Activated CD8-positive, alpha-beta memory T cell treated with anti-CD3 and anti-CD28 coated beads for 36 hours (primary cell): Measurements from ENCODE around the gene STK17B. TPM values are rescaled to one million over a fixed set of nuclear protein-coding genes. Genes with fewer than 3 reads are reported as not detected.

Experiments
- CTCF ChIA-PET: fragments of 350-600 bp; sonication (Branson Sonifier 250); formaldehyde crosslinking; loops from one replicate; lab custom pipeline; 2021; ENCODE audit warnings: antibody characterized with exemption; lab: Charles Lee
- POLR2A ChIA-PET: fragments of 350-600 bp; sonication (Branson Sonifier 250); formaldehyde crosslinking; loops from one replicate; lab custom pipeline; 2021; ENCODE audit warnings: antibody characterized with exemption; lab: Charles Lee
- total RNA-seq, 2 experiments: library from RNA; stranded (reverse); gene quantifications; one replicate each; pipeline ENCODE4 v1.2.3, GENCODE V29; 2021

Gene STK17B
- total RNA-seq, 2 experiments from 2014 or later, result 129 to 135 TPM

GRCh38 chr2:196169516-196169915 is 1.9 kb downstream of the STK17B start:
- ChIA-PET CTCF (interaction anchor here (0.7 to 2.6 kb wide), 5 partner anchors 9 to 107 kb away, joined by 3 to 12 read pairs (median 5); no protein-coding TSS in a partner anchor), POLR2A (interaction anchor here (0.7 to 3.4 kb wide), 5 partner anchors 11 to 107 kb away, joined by 3 to 37 read pairs (median 5); no protein-coding TSS in a partner anchor)

GRCh38 chr2:196168181-196168580 is 3.2 kb downstream of the STK17B start:
- CTCF ChIA-PET, result no interaction called here
- POLR2A ChIA-PET, result interaction anchor here (1.0 to 2.6 kb wide), 4 partner anchors 8 to 19 kb away, joined by 3 to 18 read pairs (median 10); no protein-coding TSS in a partner anchor

DNA sequence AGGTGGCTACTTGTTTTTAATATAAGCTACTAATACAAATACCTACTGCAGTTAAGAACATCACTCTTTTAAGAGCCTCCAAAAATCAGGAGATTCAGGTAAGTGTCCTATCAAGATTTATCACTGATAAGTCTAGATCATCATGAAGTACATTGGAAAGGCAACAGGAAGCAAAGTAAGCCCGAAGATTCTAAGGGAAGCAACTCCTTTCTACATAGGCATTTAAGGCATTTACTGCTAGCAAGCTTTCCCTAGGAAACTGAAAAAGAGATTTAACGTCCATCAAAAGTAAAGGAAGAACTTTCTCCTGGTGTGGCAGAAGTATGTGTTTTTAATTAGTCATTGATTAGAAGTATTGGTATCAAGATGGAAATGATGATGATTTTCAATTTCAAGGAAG is 3.7 kb downstream of the STK17B start:
- POLR2A ChIA-PET, result interaction anchor here (1.0 to 2.6 kb wide), 4 partner anchors 8 to 19 kb away, joined by 3 to 18 read pairs (median 10); no protein-coding TSS in a partner anchor
- CTCF ChIA-PET, result interaction anchor here (0.7 to 1.3 kb wide), 2 partner anchors 49 to 86 kb away, joined by 3 read pairs; no protein-coding TSS in a partner anchor

- ChIA-PET CTCF (interaction anchor here (0.7 to 1.3 kb wide), 3 partner anchors 49 to 109 kb away, joined by 3 to 4 read pairs (median 3); no protein-coding TSS in a partner anchor), POLR2A (interaction anchor here (0.7 to 2.6 kb wide), 9 partner anchors 9 to 93 kb away, joined by 3 to 18 read pairs (median 3); no protein-coding TSS in a partner anchor)
Measured at GRCh38 chr2:196166876-196167275, 4.5 kb downstream of the STK17B start.

- CTCF ChIA-PET, result interaction anchor here (0.7 to 1.7 kb wide), 4 partner anchors 12 to 96 kb away, joined by 3 read pairs; partner anchors contain the start of gene DNAH7
- POLR2A ChIA-PET, result no interaction called here
Measured at GRCh38 chr2:196165016-196165415, 6.4 kb downstream of the STK17B start.

GRCh38 chr2:196163285-196163684 is 8.1 kb downstream of the STK17B start:
- CTCF ChIA-PET, result interaction anchor here (0.6 kb wide), 1 partner anchor 113 kb away, joined by 3 read pairs; no protein-coding TSS in a partner anchor
- POLR2A ChIA-PET, result interaction anchor here (0.6 to 2.1 kb wide), 7 partner anchors 8 to 199 kb away, joined by 3 to 13 read pairs (median 3); partner anchors contain the start of gene STK17B

- CTCF ChIA-PET, result interaction anchor here (0.6 to 3.8 kb wide), 4 partner anchors 8 to 114 kb away, joined by 3 to 12 read pairs (median 3); partner anchors contain the start of gene STK17B
Measured at GRCh38 chr2:196162586-196163175, 8.7 kb downstream of the STK17B start.

GRCh38 chr2:196160946-196161345 is 10.4 kb downstream of the STK17B start:
- CTCF ChIA-PET, result interaction anchor here (1.2 to 3.8 kb wide), 2 partner anchors 10 to 81 kb away, joined by 4 to 12 read pairs; partner anchors contain the start of gene STK17B
- POLR2A ChIA-PET, result interaction anchor here (5.0 kb wide), 1 partner anchor 10 kb away, joined by 37 read pairs; the partner anchor contains the start of gene STK17B

More at GRCh38 chr2:196162586-196163175, 8.7 kb downstream of the STK17B start:
- POLR2A ChIA-PET, result interaction anchor here (0.6 to 2.1 kb wide), 7 partner anchors 9 to 200 kb away, joined by 3 to 13 read pairs (median 3); partner anchors contain the start of gene STK17B

DNA sequence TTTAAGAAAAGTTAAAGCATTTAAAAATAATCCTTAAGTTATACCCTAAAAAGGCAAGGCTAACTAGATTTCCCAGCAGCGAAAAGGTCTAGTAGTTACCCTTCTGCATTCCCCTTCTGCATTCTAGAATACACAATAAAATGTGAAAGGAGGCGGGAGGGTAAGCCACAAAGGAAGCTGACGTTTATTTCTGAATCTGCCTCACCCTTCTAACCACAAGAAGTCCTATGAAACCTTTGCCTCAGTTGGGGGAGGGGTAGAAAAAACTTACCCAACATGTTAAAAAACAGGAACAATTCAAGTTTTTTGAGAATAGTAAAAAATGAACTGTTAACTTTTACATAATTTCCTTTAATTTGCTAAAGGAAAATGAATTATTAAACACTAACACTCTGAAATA is 11.3 kb downstream of the STK17B start:
- ChIA-PET CTCF (interaction anchor here (1.2 to 3.8 kb wide), 2 partner anchors 10 to 82 kb away, joined by 4 to 12 read pairs; partner anchors contain the start of gene STK17B), POLR2A (interaction anchor here (1.1 to 5.0 kb wide), 3 partner anchors 10 to 101 kb away, joined by 3 to 37 read pairs (median 12); partner anchors contain the start of gene STK17B)

GRCh38 chr2:196159221-196159892 is 12.0 kb downstream of the STK17B start:
- CTCF ChIA-PET, result interaction anchor here (1.0 to 3.8 kb wide), 3 partner anchors 11 to 74 kb away, joined by 3 to 12 read pairs (median 4); partner anchors contain the start of gene STK17B
- POLR2A ChIA-PET, result interaction anchor here (0.7 to 5.0 kb wide), 4 partner anchors 11 to 102 kb away, joined by 3 to 37 read pairs (median 9); partner anchors contain the start of gene STK17B

DNA sequence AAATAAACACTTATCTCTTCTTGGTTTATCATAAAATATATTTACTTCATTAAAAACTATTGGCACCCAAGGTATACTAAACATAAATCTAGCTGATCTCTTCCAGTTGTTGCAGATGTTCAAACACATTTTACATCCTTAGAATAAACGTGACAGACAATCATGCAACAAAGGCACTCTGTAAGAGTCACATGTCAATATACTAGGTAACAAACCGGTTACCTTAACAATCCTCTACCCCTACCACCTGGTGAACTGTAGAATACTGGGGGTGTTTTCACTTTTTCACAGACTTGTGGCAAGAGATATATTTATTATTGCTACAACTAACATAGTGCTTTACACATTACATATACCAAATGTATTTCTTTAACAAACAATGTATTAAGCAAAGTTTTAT is 15.8 kb downstream of the STK17B start:
- ChIA-PET CTCF (no interaction called here), POLR2A (no interaction called here)

DNA sequence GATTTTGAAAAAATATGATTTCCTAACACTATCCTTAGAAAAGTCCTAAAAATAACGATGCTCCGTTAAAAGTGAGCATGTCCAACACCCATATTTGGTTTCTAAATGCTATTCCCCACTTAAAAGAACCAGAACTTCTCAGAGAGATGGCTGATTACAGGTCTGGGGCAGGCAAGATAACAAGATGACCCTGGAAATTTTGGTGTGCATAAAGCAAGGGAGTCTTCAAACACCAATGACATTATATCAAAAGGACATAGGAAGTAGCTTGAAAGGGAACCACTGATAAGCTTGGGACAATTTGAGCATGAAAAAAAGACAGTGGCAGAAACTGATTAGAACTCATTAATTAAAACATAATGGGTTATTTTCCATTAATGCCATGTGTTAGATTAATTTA is 17.9 kb downstream of the STK17B start:
- ChIA-PET CTCF (interaction anchor here (1.2 kb wide), 1 partner anchor 9 kb away, joined by 3 read pairs; no protein-coding TSS in a partner anchor), POLR2A (interaction anchor here (0.6 to 0.7 kb wide), 2 partner anchors 18 to 137 kb away, joined by 3 to 4 read pairs; partner anchors contain the start of gene STK17B)

DNA sequence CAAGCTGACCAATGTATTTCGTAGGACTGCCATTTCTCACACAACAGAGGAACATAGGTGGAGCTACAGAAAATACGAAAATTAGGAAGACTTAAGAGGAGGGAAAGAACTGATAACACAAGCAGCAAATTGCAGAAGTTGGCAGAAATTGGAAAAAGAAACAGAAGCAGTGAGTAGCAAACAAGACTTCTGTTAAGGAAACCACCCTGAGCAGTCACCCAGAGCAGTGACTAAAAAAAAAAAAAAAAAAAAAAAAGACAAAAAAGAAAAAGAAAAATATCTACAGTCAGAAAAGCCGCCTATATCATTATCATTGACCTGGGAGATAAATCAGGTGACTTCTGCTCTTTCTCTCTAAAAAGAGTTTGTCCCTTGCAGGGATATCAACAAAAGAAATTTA is 21.4 kb downstream of the STK17B start:
- ChIA-PET CTCF (interaction anchor here (0.6 kb wide), 1 partner anchor 1353 kb away, joined by 3 read pairs; no protein-coding TSS in a partner anchor), POLR2A (interaction anchor here (0.7 kb wide), 1 partner anchor 29 kb away, joined by 8 read pairs; no protein-coding TSS in a partner anchor)

- ChIA-PET CTCF (interaction anchor here (0.7 kb wide), 1 partner anchor 127 kb away, joined by 3 read pairs; no protein-coding TSS in a partner anchor), POLR2A (interaction anchor here (0.5 to 1.1 kb wide), 2 partner anchors 19 to 21 kb away, joined by 3 read pairs; no protein-coding TSS in a partner anchor)
Measured at GRCh38 chr2:196148736-196149135, 22.6 kb downstream of the STK17B start.

DNA sequence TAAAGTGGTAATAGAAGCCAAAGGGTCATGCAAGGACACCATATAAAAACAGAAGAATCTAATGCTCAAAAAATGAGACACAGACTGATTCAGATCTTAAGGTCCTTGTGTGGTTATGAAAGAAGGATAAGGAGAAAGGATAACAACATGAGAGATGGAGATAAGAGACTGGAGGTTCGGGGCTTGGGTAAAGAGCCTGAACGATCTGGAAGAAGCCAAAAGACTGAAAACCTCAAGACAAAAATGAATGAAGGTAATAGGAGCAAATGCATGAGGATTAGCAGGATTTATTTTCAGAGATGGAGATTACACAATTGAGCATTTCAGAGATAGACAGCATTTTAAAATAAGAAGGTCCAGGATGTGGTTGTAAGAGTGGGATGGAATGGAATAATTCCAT is 26.1 kb downstream of the STK17B start:
- POLR2A ChIA-PET, result no interaction called here

GRCh38 chr2:196144513-196145126 is 26.8 kb downstream of the STK17B start:
- CTCF ChIA-PET, result interaction anchor here (0.6 to 1.5 kb wide), 3 partner anchors 9 to 121 kb away, joined by 3 to 5 read pairs (median 4); no protein-coding TSS in a partner anchor
- POLR2A ChIA-PET, result interaction anchor here (0.7 to 1.1 kb wide), 3 partner anchors 96 to 601 kb away, joined by 3 to 10 read pairs (median 7); no protein-coding TSS in a partner anchor

More for the DNA sequence above, 26.1 kb downstream of the STK17B start:
- CTCF ChIA-PET, result interaction anchor here (1.5 kb wide), 1 partner anchor 8 kb away, joined by 3 read pairs; no protein-coding TSS in a partner anchor

- CTCF ChIA-PET, result interaction anchor here (0.6 to 1.5 kb wide), 5 partner anchors 9 to 1040 kb away, joined by 3 to 6 read pairs (median 3); no protein-coding TSS in a partner anchor
- POLR2A ChIA-PET, result interaction anchor here (0.7 to 1.1 kb wide), 3 partner anchors 97 to 600 kb away, joined by 3 to 10 read pairs (median 7); no protein-coding TSS in a partner anchor
Measured at GRCh38 chr2:196143730-196144131, 27.6 kb downstream of the STK17B start.
